HUDEP-2 (cell line): ENCODE data around the gene L3MBTL4.
"Not testable (repeated sequence)": the region's sequence is repeated elsewhere in the genome, so short reads cannot be mapped to it uniquely, and the experiment has no call there.

Experiments used
- DNase-seq, 76 experiments: peaks; one replicate each; lab custom pipeline; 2025; ENCODE audit not compliant: unreplicated experiment in 76 of 76; lab: John Stamatoyannopoulos, UW

Gene L3MBTL4

GRCh38 chr18:6414723-6415417, at the start of gene L3MBTL4:
Gene L3MBTL4 (minus strand): TSS chr18:6414911. CDS start chr18:6311625, 103,286 bp downstream.
- DNase-seq, result no peak

GRCh38 chr18:6452194-6452593, 37.5 kb upstream of the L3MBTL4 start:
- DNase-seq, result no peak

GRCh38 chr18:6449213-6449612, 34.5 kb upstream of the L3MBTL4 start:
- DNase-seq, result no peak

GRCh38 chr18:6444466-6445228, 29.9 kb upstream of the L3MBTL4 start:
- DNase-seq, result no peak

- DNase-seq, result no peak
These were observed 26.5 kb upstream of the L3MBTL4 start for GRCh38 chr18:6441200-6441599.

- no peak for DNase-seq
These were observed 23.5 kb upstream of the L3MBTL4 start for GRCh38 chr18:6437937-6438818.

- DNase-seq, result no peak
These were observed 21.0 kb upstream of the L3MBTL4 start for GRCh38 chr18:6435731-6436130.

GRCh38 chr18:6434987-6435709, 20.4 kb upstream of the L3MBTL4 start:
- no peak for DNase-seq

GRCh38 chr18:6434481-6434880, 19.8 kb upstream of the L3MBTL4 start:
- DNase-seq, result no peak

GRCh38 chr18:6431659-6432318, 17.1 kb upstream of the L3MBTL4 start:
- DNase-seq, result no peak

GRCh38 chr18:6428851-6429395, 14.2 kb upstream of the L3MBTL4 start:
- DNase-seq, result no peak

- no peak for DNase-seq
These were observed 12.6 kb upstream of the L3MBTL4 start for GRCh38 chr18:6427286-6427685.

- no peak for DNase-seq
These were observed 8.6 kb upstream of the L3MBTL4 start for GRCh38 chr18:6423289-6423688.

- DNase-seq, result no peak
These were observed 491 bp downstream of the L3MBTL4 start for GRCh38 chr18:6414118-6414722.

- DNase-seq, result no peak
These were observed 1.1 kb downstream of the L3MBTL4 start for GRCh38 chr18:6413579-6414117.

GRCh38 chr18:6412933-6413472, 1.7 kb downstream of the L3MBTL4 start:
- DNase-seq, result no peak

GRCh38 chr18:6411382-6411781, 3.3 kb downstream of the L3MBTL4 start:
- DNase-seq, result no peak

GRCh38 chr18:6409933-6410332, 4.8 kb downstream of the L3MBTL4 start:
- no peak for DNase-seq

- not testable (repeated sequence) for DNase-seq
These were observed 6.2 kb downstream of the L3MBTL4 start for GRCh38 chr18:6408543-6408942.
